Measurements from ENCODE around the gene IRF2BP1.

DNA sequence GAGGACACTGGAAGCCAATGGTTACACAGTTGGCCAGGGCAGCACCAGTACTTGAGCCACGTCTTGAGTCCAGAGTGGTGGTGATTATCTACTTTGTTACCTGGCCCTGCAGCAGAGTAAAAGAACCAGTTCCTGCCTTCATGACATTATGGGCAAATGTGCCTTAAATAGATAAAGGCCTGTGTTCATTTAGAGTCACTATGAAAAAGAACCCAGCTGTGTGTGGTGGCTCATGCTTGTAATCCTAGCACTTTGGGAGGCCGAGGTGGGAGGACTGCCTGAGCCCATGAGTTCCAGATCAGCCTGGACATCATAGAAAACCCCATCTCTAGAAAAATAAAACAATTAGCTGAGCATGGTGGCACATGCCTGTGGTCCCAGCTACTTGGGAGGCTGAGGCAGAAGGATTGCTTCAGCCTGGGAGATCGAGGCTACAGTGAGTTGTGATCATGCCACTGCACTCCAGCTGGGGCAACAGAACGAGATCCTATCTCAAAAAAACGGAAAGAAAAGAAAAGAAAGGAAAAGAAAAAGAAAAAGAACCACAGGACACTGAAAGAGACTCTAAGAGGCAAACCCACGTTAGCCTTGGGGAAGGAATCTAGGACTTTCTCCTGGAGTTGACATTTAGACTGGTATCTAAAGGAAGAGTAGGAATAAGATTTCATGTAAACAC lies 3.4 kb upstream of the IRF2BP1 start:
- no peak for TF ChIP-seq POLR2A (IDR thresholded peaks at IDR 0.05)
- no peak for TF ChIP-seq EP300 (IDR thresholded peaks at IDR 0.05)

Measured in sigmoid colon (tissue), 4 donors.